Measurements from ENCODE around the gene MT1H. TPM values are rescaled to one million over a fixed set of nuclear protein-coding genes. Genes with fewer than 3 reads are reported as not detected.
A peak's percentile ranks its signal among the peaks of the same experiment; 100 is the strongest.

The MT1H gene
- total and polyA plus RNA-seq, 9 of the 15 experiments (the other 6 are each of a cell fraction or from before 2014, with no cell fraction given), result 0.13 to 0.37 TPM; not detected in 7

DNA sequence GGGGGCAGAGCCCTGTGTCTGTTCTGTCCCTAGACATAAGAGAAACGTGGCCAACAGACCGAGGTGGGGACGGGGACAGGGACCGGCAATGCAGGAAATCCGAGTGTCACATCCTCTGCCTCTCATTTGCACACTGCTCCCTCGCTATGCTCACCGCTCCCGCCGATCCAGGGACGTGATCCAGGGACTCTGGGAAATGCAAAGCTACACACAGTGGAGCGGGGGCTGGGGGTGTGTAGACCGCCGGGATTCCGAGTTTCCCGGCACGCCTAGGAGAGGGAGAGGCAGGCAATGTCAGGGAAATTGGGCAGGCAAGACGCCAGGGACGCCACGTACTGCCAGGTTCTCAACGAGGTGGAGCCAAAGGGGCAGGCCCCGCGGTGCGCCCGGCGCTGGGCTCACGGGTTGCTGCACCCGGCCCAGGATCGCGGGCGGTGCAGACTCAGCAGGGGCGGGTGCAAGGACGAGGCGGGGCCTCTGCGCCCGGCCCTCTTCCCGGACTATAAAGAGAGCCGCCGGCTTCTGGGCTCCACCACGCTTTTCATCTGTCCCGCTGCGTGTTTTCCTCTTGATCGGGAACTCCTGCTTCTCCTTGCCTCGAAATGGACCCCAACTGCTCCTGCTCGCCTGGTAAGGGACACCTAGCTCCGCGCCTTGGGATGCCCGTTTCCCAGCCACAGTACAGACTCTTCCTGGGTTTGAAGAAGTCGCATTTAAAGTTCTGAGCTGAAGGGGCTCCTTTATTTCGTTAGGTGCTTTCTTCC lies 12.5 kb downstream of the MT1H start, which contains the start of gene MT1X (continued):
- TF ChIP-seq ZNF347 (CRISPR knock-in tag; IDR thresholded peaks at IDR 0.05; ENCODE audit: low read depth), result no peak
- TF ChIP-seq POLR3G (IDR thresholded peaks at IDR 0.05; ENCODE audit: extremely low read depth, insufficient read length, insufficient replicate concordance), result no peak
- TF ChIP-seq, protein P1, sequence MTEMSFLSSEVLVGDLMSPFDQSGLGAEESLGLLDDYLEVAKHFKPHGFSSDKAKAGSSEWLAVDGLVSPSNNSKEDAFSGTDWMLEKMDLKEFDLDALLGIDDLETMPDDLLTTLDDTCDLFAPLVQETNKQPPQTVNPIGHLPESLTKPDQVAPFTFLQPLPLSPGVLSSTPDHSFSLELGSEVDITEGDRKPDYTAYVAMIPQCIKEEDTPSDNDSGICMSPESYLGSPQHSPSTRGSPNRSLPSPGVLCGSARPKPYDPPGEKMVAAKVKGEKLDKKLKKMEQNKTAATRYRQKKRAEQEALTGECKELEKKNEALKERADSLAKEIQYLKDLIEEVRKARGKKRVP (CRISPR knock-in tag; IDR thresholded peaks at IDR 0.05), result no peak
- TF ChIP-seq BMI1 (IDR thresholded peaks at IDR 0.05; ENCODE audit: low read length), result no peak
- TF ChIP-seq ZNF134 (CRISPR knock-in tag; conservative IDR thresholded peaks at IDR 0.05), result peak; percentile 75
- TF ChIP-seq ZNF583 (CRISPR knock-in tag; IDR thresholded peaks at IDR 0.05), result no peak
- TF ChIP-seq RAD51 (IDR thresholded peaks at IDR 0.05; ENCODE audit: borderline replicate concordance, low read depth), result no peak
- TF ChIP-seq NKRF (IDR thresholded peaks at IDR 0.05; ENCODE audit: borderline replicate concordance), result no peak
- peak; percentile 97 for TF ChIP-seq LARP7 (IDR thresholded peaks at IDR 0.05)
- no peak for TF ChIP-seq KAT2B (IDR thresholded peaks at IDR 0.05; ENCODE audit: low read depth, low read length)
- no peak for TF ChIP-seq ZNF212 (CRISPR knock-in tag; IDR thresholded peaks at IDR 0.05)
- TF ChIP-seq KDM5B (IDR thresholded peaks at IDR 0.05; ENCODE audit: insufficient replicate concordance, low read depth, low read length), result peak; percentile 85
- no peak for TF ChIP-seq SNIP1 (IDR thresholded peaks at IDR 0.05; ENCODE audit: low read depth)
- TF ChIP-seq NBN (IDR thresholded peaks at IDR 0.05; ENCODE audit: low read depth), result no peak
- TF ChIP-seq, protein P2, sequence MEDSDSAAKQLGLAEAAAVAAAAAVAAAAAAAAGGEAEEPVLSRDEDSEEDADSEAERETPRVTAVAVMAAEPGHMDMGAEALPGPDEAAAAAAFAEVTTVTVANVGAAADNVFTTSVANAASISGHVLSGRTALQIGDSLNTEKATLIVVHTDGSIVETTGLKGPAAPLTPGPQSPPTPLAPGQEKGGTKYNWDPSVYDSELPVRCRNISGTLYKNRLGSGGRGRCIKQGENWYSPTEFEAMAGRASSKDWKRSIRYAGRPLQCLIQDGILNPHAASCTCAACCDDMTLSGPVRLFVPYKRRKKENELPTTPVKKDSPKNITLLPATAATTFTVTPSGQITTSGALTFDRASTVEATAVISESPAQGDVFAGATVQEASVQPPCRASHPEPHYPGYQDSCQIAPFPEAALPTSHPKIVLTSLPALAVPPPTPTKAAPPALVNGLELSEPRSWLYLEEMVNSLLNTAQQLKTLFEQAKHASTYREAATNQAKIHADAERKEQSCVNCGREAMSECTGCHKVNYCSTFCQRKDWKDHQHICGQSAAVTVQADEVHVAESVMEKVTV (CRISPR knock-in tag; IDR thresholded peaks at IDR 0.05), result no peak
- no peak for TF ChIP-seq SAFB2 (IDR thresholded peaks at IDR 0.05; ENCODE audit: borderline replicate concordance, low read depth, low read length, severe bottlenecking)
- peak; percentile 37; the same call in 1 of the 2 replicates for TF ChIP-seq POLR2AphosphoS5 (IDR thresholded peaks at IDR 0.05; ENCODE audit: control insufficient read depth, insufficient read depth, low read depth, low read length)
- TF ChIP-seq PTBP1 (IDR thresholded peaks at IDR 0.05; ENCODE audit: low read depth, low read length), result no peak
- no peak for TF ChIP-seq ZKSCAN3 (CRISPR knock-in tag; IDR thresholded peaks at IDR 0.05)
- TF ChIP-seq THAP7 (CRISPR knock-in tag; IDR thresholded peaks at IDR 0.05), result no peak
- TF ChIP-seq MAZ (CRISPR knock-in tag; conservative IDR thresholded peaks at IDR 0.05 in 1 of 2, IDR thresholded peaks at IDR 0.05 in 1 of 2), result no peak; a peak in 1 of 4 replicates
- TF ChIP-seq ZNF384 (IDR thresholded peaks at IDR 0.05; ENCODE audit: low read depth, low read length), result no peak
- TF ChIP-seq, protein P3, sequence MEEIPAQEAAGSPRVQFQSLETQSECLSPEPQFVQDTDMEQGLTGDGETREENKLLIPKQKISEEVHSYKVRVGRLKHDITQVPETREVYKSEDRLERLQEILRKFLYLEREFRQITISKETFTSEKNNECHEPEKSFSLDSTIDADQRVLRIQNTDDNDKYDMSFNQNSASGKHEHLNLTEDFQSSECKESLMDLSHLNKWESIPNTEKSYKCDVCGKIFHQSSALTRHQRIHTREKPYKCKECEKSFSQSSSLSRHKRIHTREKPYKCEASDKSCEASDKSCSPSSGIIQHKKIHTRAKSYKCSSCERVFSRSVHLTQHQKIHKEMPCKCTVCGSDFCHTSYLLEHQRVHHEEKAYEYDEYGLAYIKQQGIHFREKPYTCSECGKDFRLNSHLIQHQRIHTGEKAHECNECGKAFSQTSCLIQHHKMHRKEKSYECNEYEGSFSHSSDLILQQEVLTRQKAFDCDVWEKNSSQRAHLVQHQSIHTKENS (CRISPR knock-in tag; IDR thresholded peaks at IDR 0.05), result no peak

Data from K562 (cell line).